ENCODE data around the gene STS. TPM values are rescaled to one million over a fixed set of nuclear protein-coding genes. Genes with fewer than 3 reads are reported as not detected.

STS gene, protein sequence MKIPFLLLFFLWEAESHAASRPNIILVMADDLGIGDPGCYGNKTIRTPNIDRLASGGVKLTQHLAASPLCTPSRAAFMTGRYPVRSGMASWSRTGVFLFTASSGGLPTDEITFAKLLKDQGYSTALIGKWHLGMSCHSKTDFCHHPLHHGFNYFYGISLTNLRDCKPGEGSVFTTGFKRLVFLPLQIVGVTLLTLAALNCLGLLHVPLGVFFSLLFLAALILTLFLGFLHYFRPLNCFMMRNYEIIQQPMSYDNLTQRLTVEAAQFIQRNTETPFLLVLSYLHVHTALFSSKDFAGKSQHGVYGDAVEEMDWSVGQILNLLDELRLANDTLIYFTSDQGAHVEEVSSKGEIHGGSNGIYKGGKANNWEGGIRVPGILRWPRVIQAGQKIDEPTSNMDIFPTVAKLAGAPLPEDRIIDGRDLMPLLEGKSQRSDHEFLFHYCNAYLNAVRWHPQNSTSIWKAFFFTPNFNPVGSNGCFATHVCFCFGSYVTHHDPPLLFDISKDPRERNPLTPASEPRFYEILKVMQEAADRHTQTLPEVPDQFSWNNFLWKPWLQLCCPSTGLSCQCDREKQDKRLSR
- not detected in 2 replicates for total RNA-seq (2014; rRNA removed; shearing (Covaris generic))

DNA sequence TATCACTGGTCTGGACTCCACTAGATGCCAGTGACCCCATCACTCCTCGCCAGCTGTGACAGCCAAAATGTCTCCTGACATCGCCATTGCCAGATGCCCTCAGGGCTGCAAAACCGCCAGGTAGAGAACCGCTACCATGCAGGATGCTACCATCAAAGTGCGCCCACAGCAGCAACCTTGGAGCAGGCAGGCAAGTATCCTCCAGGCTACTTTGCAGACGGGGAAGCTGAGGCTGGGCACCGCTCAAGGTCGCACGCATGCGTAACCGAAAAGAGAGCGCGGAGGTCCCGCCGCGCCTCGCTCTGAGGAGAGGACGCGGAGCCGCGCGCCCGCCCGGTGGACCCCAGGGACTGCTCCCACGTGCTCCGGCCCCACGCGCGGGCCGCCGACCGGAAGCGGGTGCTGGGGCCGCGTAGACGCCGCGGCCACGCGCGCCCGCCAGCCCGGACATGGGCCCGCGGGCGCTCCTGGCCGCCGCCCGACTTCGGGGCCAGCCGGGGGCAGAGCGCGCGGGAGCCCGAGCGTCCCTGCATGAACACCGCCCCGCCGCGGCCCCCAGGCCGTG lies at the start of gene STS:
Gene STS (plus strand): TSS at position 300 of the 565 bp plus-strand sequence. CDS start 105,488 bp downstream, outside the sequence.

DNA sequence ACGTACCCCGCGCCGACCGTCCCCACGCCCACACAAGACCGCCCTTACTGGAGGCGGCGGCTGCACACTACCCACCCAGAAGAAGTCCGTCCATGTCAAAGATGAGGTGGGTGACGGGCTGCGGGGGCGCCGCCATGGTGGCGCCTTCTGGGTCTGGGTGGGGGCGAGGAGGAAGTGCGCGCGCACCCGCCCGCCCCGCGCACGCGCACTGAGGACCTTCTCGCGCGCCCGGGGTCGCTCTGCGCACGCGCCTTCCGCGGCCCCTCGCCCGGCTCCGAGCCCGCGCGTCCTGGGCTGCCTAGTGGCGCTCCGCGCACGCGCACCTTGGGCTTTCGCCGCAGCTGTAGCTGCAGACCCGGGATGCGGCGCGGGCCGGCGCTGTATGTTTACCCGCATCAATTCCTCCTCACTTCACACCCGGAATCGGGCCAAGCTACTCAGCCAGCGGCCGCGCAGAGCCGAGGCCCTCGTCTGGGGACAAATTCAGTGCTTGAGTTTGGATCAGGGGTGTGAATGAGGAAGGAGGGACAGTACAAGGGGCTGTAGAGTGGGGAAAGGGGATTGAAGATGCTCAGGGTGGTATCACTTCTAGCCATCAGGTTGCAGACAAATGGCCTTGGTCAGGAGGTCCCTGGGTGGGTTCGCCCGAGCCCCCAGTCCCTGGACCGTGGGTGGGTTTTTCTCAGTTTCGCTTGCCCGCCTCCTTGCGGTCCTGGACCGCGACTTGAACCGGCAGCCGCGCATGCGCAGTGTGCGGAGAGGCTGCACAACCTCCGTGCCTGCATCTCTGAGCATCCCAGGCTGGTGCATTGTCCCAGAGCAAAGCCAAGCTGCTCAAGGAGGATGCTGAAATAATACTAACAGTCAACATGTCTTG lies 704 bp downstream of the STS start, which contains the start of gene PUDP:
Gene PUDP (minus strand): TSS at position 176 of the 877 bp plus-strand sequence. CDS start 40 bp downstream, at position 136.

Small RNAs within 50 kb of the gene (small RNA-seq; reads per million reads assigned to genes)
- gene MIR4767: not detected

Other genes starting within 250 kb of the STS start
- not detected in 2 replicates for gene PUDP, start 441 bp downstream of the STS start, total RNA-seq (2014; rRNA removed; shearing (Covaris generic))

Measured in A375 (cell line).